Stomach (tissue), 9 donors: ENCODE data around the gene MAPRE2. TPM values are rescaled to one million over a fixed set of nuclear protein-coding genes. Genes with fewer than 3 reads are reported as not detected.

Source experiments
- DNase-seq, 2 donors: peaks; one replicate each; pipeline versions ENCODE4 v3.0.0 to v3.0.0-alpha.2; 2013 to 2019
- H3K27ac ChIP-seq, 5 donors: fragments of 200-600 bp in 4 of 5; sonication (generic) in 4 of 5; one replicate each; pipeline ENCODE4 v1.5.1; 2013 to 2019; ENCODE audit warnings: mild to moderate bottlenecking in 1 of 5, moderate library complexity in 1 of 5
- H3K27me3 ChIP-seq, 3 donors: fragments of 200-600 bp; sonication (generic); one replicate each; pipeline ENCODE4 v1.5.1; 2017 to 2019; ENCODE audit warnings: mixed run types in 1 of 3
- H3K36me3 ChIP-seq, 4 donors: fragments of 200-600 bp; sonication (generic); 1 replicate in 3 of 4; 2 replicates in 1 of 4; pipeline ENCODE4 v1.5.1; 2016 to 2019
- H3K4me1 ChIP-seq, 4 donors: fragments of 200-600 bp; sonication (generic); one replicate each; pipeline ENCODE4 v1.5.1; 2016 to 2019
- H3K4me3 ChIP-seq, 4 donors: fragments of 200-600 bp; sonication (generic) in 3 of 4; one replicate each; pipeline ENCODE4 v1.5.1; 2016 to 2019; ENCODE audit warnings: mild to moderate bottlenecking in 1 of 4
- H3K9me3 ChIP-seq, 4 donors: fragments of 200-600 bp; sonication (generic); one replicate each; pipeline ENCODE4 v1.5.1; 2016 to 2019
- EP300 ChIP-seq: sonication (generic); formaldehyde crosslinking; IDR thresholded peaks from one replicate; pipeline ENCODE4 v1.6.1; 2017; ENCODE audit warnings: antibody characterized with exemption
- POLR2A ChIP-seq, 4 donors: fragments of 450-650 bp; IDR thresholded peaks; one replicate each; pipeline ENCODE4 v1.6.1; 2016; ENCODE audit warnings: antibody characterized with exemption in 4 of 4, control low read depth in 2 of 4, mild to moderate bottlenecking in 1 of 4, moderate library complexity in 1 of 4
- POLR2AphosphoS5 ChIP-seq, 3 donors: sonication (generic); formaldehyde crosslinking; IDR thresholded peaks; one replicate each; pipeline ENCODE4 v1.6.1; 2016; ENCODE audit warnings: antibody characterized with exemption in 3 of 3
- WGBS, 5 donors: extraction: QIAGEN DNeasy Blood & Tissue Kit in 3 of 5; methylation state at CpG; one replicate each; pipeline versions ENCODE4 v1.1.5 to v1.1.7; 2013 to 2018; 5-methylcytosine and 5-hydroxymethylcytosine counted together
- intact Hi-C: fragments of 100-400 bp; cut with DNase I; formaldehyde crosslinking; loops from one replicate; pipeline ENCODE4 v1.15.1; 2023; ENCODE audit warnings: low total_unique reads
- polyA plus RNA-seq, 3 donors: library from polyadenylated mRNA; stranded (reverse); fragments of 200-250 nt; gene quantifications; one replicate each; pipeline ENCODE4 v1.2.3, GENCODE V29; 2013
- total RNA-seq, 5 donors: library from RNA; depleted of rRNA; stranded (reverse); fragments of >200 nt; gene quantifications; one replicate each; pipeline versions ENCODE4 v1.1.0 to v1.2.3, GENCODE V29; 2014 to 2016
- TF ChIP-seq, protein P1 (sequence below), 7 experiments: fragments of 450-650 bp in 4 of 7; fragments of 200-600 bp in 3 of 7; sonication (generic) in 3 of 7; IDR thresholded peaks; one replicate each; pipeline ENCODE4 v1.5.1; 2016 to 2019; ENCODE audit warnings: antibody characterized with exemption in 7 of 7, control low read depth in 2 of 7, mild to moderate bottlenecking in 1 of 7
- donor health status: healthy with polysubstance abuse.
- donor health status: Bipolar disorder and iron deficiency.
- donor health status: healthy.

MAPRE2 gene
- total and polyA plus RNA-seq, 8 donors: 7.4 to 258 (median 24.2) TPM

GRCh38 chr18:35095983-35096676 is 54.9 kb downstream of the MAPRE2 start:
- no peak for TF ChIP-seq EP300
- no peak for TF ChIP-seq POLR2A (IDR thresholded peaks at IDR 0.05)
- TF ChIP-seq, protein P1, sequence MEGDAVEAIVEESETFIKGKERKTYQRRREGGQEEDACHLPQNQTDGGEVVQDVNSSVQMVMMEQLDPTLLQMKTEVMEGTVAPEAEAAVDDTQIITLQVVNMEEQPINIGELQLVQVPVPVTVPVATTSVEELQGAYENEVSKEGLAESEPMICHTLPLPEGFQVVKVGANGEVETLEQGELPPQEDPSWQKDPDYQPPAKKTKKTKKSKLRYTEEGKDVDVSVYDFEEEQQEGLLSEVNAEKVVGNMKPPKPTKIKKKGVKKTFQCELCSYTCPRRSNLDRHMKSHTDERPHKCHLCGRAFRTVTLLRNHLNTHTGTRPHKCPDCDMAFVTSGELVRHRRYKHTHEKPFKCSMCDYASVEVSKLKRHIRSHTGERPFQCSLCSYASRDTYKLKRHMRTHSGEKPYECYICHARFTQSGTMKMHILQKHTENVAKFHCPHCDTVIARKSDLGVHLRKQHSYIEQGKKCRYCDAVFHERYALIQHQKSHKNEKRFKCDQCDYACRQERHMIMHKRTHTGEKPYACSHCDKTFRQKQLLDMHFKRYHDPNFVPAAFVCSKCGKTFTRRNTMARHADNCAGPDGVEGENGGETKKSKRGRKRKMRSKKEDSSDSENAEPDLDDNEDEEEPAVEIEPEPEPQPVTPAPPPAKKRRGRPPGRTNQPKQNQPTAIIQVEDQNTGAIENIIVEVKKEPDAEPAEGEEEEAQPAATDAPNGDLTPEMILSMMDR (IDR thresholded peaks at IDR 0.05): no peak
- no peak for TF ChIP-seq POLR2AphosphoS5 (IDR thresholded peaks at IDR 0.05)
- DNase-seq: no peak
- H3K27ac ChIP-seq: no peak overlapping the region
- no peaks in the 10 kb centered on the region for H3K27me3 ChIP-seq
- no peak overlapping the region for H3K4me3 ChIP-seq
- 97 to 100% (median 98%) methylated on average over 1 of the region's 1 CpG for WGBS, 5 donors
- intact Hi-C loops: no loop called here
- H3K4me1 ChIP-seq: no peaks in the 10 kb centered on the region
- peaks cover 0 to 33% (median 21%) of the 10 kb centered on the region in 4 donors for H3K36me3 ChIP-seq
- H3K9me3 ChIP-seq: no peaks in the 10 kb centered on the region

DNA sequence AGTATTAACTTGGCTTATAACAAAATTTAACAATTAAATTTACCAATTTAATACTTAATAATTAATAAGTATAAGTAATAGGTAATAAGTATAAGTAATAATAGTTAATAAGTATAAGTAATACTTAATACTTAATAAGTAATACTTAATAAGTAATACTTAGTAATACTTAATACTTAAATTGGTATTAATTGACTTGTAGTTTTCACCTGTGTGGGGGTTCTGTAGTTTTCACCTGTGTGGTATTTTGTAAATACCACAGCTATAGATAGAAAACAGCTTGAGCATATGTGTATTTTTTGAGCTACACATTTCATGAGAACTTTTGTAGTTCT is 55.4 kb downstream of the MAPRE2 start:
- H3K4me3 ChIP-seq: no peak overlapping the region

GRCh38 chr18:35097195-35097594 is 56.0 kb downstream of the MAPRE2 start:
- H3K36me3 ChIP-seq: peaks cover 0 to 44% (median 27%) of the 10 kb centered on the region in 4 donors
- no peaks in the 10 kb centered on the region for H3K4me1 ChIP-seq
- no peak overlapping the region for H3K4me3 ChIP-seq
- no peak for DNase-seq
- intact Hi-C loops: no loop called here
- no peaks in the 10 kb centered on the region for H3K27me3 ChIP-seq
- no peak for TF ChIP-seq POLR2A (IDR thresholded peaks at IDR 0.05)
- no peak for TF ChIP-seq POLR2AphosphoS5 (IDR thresholded peaks at IDR 0.05)
- no peak for TF ChIP-seq EP300
- TF ChIP-seq, protein P1 (IDR thresholded peaks at IDR 0.05): no peak
- no peak overlapping the region for H3K27ac ChIP-seq
- no peaks in the 10 kb centered on the region for H3K9me3 ChIP-seq
- 93 to 97% (median 96%) methylated on average over 5 of the region's 5 CpGs for WGBS, 5 donors

More for the DNA sequence above, 55.4 kb downstream of the MAPRE2 start:
- no peak for TF ChIP-seq POLR2A (IDR thresholded peaks at IDR 0.05)
- no peak for TF ChIP-seq EP300
- TF ChIP-seq, protein P1 (IDR thresholded peaks at IDR 0.05): no peak
- no peak for TF ChIP-seq POLR2AphosphoS5 (IDR thresholded peaks at IDR 0.05)
- intact Hi-C loops: no loop called here
- no peak for DNase-seq
- H3K36me3 ChIP-seq: peaks cover 0 to 38% (median 23%) of the 10 kb centered on the region in 4 donors
- no peaks in the 10 kb centered on the region for H3K9me3 ChIP-seq
- H3K27ac ChIP-seq: no peak overlapping the region
- H3K4me1 ChIP-seq: no peaks in the 10 kb centered on the region
- no peaks in the 10 kb centered on the region for H3K27me3 ChIP-seq

DNA sequence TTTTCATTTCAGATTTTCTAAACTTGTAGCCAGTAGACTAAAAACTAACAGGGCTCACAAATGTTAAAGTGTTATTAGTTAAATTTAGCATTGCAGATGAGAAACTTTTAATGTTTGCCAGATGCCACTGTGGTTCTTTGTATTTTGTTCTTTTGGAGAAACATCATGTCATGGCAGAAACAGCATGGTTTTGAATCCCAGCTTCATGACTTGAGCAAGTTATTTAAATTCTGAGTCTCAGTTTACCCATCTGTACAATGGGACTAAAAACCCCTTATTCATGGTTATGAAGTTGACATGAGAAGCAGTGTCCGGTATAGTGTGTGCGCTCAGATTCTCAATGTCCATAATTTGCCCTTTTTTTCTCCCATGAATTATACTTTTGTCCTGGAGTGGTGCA is 56.5 kb downstream of the MAPRE2 start:
- Histone ChIP-seq H3K27me3 (no peaks in the 10 kb centered on the region), H3K4me3 (no peak overlapping the region), H3K9me3 (no peaks in the 10 kb centered on the region), H3K4me1 (no peaks in the 10 kb centered on the region), H3K36me3 (peaks cover 0 to 49% (median 30%) of the 10 kb centered on the region in 4 donors), H3K27ac (no peak overlapping the region)
- 93 to 98% (median 98%) methylated on average over 2 of the region's 2 CpGs for WGBS, 5 donors
- TF ChIP-seq POLR2A (IDR thresholded peaks at IDR 0.05) (no peak), POLR2AphosphoS5 (IDR thresholded peaks at IDR 0.05) (no peak), EP300 (no peak)
- TF ChIP-seq, protein P1 (IDR thresholded peaks at IDR 0.05): no peak
- intact Hi-C loops: no loop called here
- no peak for DNase-seq
